ENCODE measurements around the gene ZBTB16. TPM values are rescaled to one million over a fixed set of nuclear protein-coding genes. Genes with fewer than 3 reads are reported as not detected.

Gene ZBTB16
- total and polyA plus RNA-seq, 2 donors (not counting 3 experiments of a cell fraction or from before 2014, with no cell fraction given): 9.8 to 20.3 TPM

DNA sequence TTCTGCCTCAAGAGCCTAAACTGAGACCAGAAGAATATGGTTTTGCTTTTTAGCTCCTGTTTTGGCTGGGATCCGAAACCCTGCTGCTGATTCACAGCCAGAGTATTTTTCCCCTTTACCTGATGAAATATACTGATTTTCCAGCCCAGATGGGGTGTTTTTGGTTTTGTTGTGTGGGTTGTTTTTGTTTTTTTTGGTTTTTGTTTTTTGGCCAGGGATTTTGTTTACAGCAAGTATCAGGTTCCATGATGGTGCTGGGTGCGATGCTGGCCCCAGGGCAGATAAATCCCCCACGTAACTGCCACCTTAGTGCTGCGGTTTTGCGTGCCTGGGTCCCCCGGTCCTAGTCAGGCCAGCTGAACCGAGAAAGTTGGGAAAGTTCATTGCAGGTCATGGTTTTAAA is 103.7 kb downstream of the ZBTB16 start:
- Histone ChIP-seq H3K27me3 (ENCODE audit: control insufficient read depth in 2 of 2, insufficient read depth in 2 of 2, low read length in 2 of 2) (no peaks in the 10 kb centered on the region), H4K20me1 (replicated peaks; ENCODE audit: control insufficient read depth, extremely low read depth, insufficient read depth, low read length) (no peaks in the 10 kb centered on the region), H2AFZ (ENCODE audit: low read depth, low read length) (no peak overlapping the region), H3K4me3 (replicated peaks in 1 of 3; ENCODE audit: insufficient read depth in 1 of 3, low read depth in 1 of 3, low read length in 3 of 3) (peak overlapping the region in 1 of 3 experiments; percentile 28), H3K4me1 (ENCODE audit: control insufficient read depth, extremely low read depth, insufficient read depth, low read length) (peaks cover 84% of the 10 kb centered on the region), H3K36me3 (ENCODE audit: control insufficient read depth in 2 of 2, extremely low read depth in 1 of 2, insufficient read depth in 2 of 2, low read length in 2 of 2) (no peaks in the 10 kb centered on the region), H3K9me1 (replicated peaks; ENCODE audit: control insufficient read depth, extremely low read depth, insufficient read depth, low read length) (no peaks in the 10 kb centered on the region), H3K27ac (ENCODE audit: insufficient read depth, low read depth, low read length) (peak overlapping the region; percentile 91), H3K4me2 (ENCODE audit: insufficient read depth, low read length) (peak overlapping the region; percentile 54), H3K9ac (replicated peaks; ENCODE audit: extremely low read depth, insufficient read depth, low read length) (peak overlapping the region; percentile 78), H3K9me3 (replicated peaks; ENCODE audit: control insufficient read depth, insufficient read depth, low read length) (no peaks in the 10 kb centered on the region), H3K79me2 (ENCODE audit: control insufficient read depth, insufficient read depth, low read length) (peaks cover 7% of the 10 kb centered on the region)
- dilution Hi-C loops (cut with MboI; ENCODE audit: extremely low pct_ligation_motif_present, low sequenced_read_pairs) (no loop called here), intact Hi-C loops (cut with micrococcal nuclease) (loop anchor here (1.0 to 10.0 kb wide), 3 partner anchors 82 to 778 kb away; partner anchors contain the start of genes ANKK1 and NNMT)
- FAIRE-seq: no peak
- CTCF ChIA-PET: interaction anchor here (0.6 to 2.4 kb wide), 13 partner anchors 8 to 135 kb away, joined by 3 to 16 read pairs (median 5); no protein-coding TSS in a partner anchor
- BruUV-seq (replicated peaks): TSS peak; percentile 29
- no peak for DNase-seq (ENCODE audit: low read depth, low spot score)
- POLR2A ChIA-PET: interaction anchor here (0.5 to 1.9 kb wide), 3 partner anchors 8 to 133 kb away, joined by 4 to 11 read pairs (median 4); partner anchors contain the start of gene NNMT
- no peak for TF ChIP-seq POLR2AphosphoS5 (IDR thresholded peaks at IDR 0.05; ENCODE audit: insufficient read depth, low read depth, low read length)
- TF ChIP-seq GATA2 (IDR thresholded peaks at IDR 0.05; ENCODE audit: insufficient read depth, insufficient read length, low read depth, low read length): no peak
- TF ChIP-seq FOS (IDR thresholded peaks at IDR 0.05; ENCODE audit: borderline replicate concordance, insufficient read depth, low read length): no peak
- TF ChIP-seq EZH2 (IDR thresholded peaks at IDR 0.05; ENCODE audit: borderline replicate concordance, low read depth, low read length, severe bottlenecking): no peak
- no peak for TF ChIP-seq JUN (IDR thresholded peaks at IDR 0.05; ENCODE audit: borderline replicate concordance, insufficient read depth, insufficient read length, low read depth)

- Histone ChIP-seq H3K79me2 (ENCODE audit: control insufficient read depth, insufficient read depth, low read length) (peaks cover 7% of the 10 kb centered on the region), H3K4me1 (ENCODE audit: control insufficient read depth, extremely low read depth, insufficient read depth, low read length) (peaks cover 83% of the 10 kb centered on the region), H3K27ac (ENCODE audit: insufficient read depth, low read depth, low read length) (peak overlapping the region; percentile 91), H2AFZ (ENCODE audit: low read depth, low read length) (peak overlapping the region; percentile 5), H3K36me3 (ENCODE audit: control insufficient read depth in 2 of 2, extremely low read depth in 1 of 2, insufficient read depth in 2 of 2, low read length in 2 of 2) (no peaks in the 10 kb centered on the region), H3K9ac (replicated peaks; ENCODE audit: extremely low read depth, insufficient read depth, low read length) (peak overlapping the region; percentile 78), H3K9me1 (replicated peaks; ENCODE audit: control insufficient read depth, extremely low read depth, insufficient read depth, low read length) (no peaks in the 10 kb centered on the region), H3K27me3 (ENCODE audit: control insufficient read depth in 2 of 2, insufficient read depth in 2 of 2, low read length in 2 of 2) (no peaks in the 10 kb centered on the region), H3K4me3 (replicated peaks in 1 of 3; ENCODE audit: insufficient read depth in 1 of 3, low read depth in 1 of 3, low read length in 3 of 3) (no peak overlapping the region), H3K4me2 (ENCODE audit: insufficient read depth, low read length) (peak overlapping the region; percentile 54), H4K20me1 (replicated peaks; ENCODE audit: control insufficient read depth, extremely low read depth, insufficient read depth, low read length) (no peaks in the 10 kb centered on the region), H3K9me3 (replicated peaks; ENCODE audit: control insufficient read depth, insufficient read depth, low read length) (no peaks in the 10 kb centered on the region)
- DNase-seq (ENCODE audit: low read depth, low spot score) (peak; percentile 21), FAIRE-seq (no peak)
- TF ChIP-seq POLR2AphosphoS5 (IDR thresholded peaks at IDR 0.05; ENCODE audit: insufficient read depth, low read depth, low read length): no peak
- no peak for TF ChIP-seq FOS (IDR thresholded peaks at IDR 0.05; ENCODE audit: borderline replicate concordance, insufficient read depth, low read length)
- no peak for TF ChIP-seq JUN (IDR thresholded peaks at IDR 0.05; ENCODE audit: borderline replicate concordance, insufficient read depth, insufficient read length, low read depth)
- TF ChIP-seq, protein P1, sequence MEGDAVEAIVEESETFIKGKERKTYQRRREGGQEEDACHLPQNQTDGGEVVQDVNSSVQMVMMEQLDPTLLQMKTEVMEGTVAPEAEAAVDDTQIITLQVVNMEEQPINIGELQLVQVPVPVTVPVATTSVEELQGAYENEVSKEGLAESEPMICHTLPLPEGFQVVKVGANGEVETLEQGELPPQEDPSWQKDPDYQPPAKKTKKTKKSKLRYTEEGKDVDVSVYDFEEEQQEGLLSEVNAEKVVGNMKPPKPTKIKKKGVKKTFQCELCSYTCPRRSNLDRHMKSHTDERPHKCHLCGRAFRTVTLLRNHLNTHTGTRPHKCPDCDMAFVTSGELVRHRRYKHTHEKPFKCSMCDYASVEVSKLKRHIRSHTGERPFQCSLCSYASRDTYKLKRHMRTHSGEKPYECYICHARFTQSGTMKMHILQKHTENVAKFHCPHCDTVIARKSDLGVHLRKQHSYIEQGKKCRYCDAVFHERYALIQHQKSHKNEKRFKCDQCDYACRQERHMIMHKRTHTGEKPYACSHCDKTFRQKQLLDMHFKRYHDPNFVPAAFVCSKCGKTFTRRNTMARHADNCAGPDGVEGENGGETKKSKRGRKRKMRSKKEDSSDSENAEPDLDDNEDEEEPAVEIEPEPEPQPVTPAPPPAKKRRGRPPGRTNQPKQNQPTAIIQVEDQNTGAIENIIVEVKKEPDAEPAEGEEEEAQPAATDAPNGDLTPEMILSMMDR (IDR thresholded peaks at IDR 0.05; ENCODE audit: extremely low read depth in 1 of 2, insufficient read depth in 1 of 2, low read depth in 1 of 2, low read length in 2 of 2): no peak
- no peak for TF ChIP-seq EZH2 (IDR thresholded peaks at IDR 0.05; ENCODE audit: borderline replicate concordance, low read depth, low read length, severe bottlenecking)
- TF ChIP-seq, protein P2, sequence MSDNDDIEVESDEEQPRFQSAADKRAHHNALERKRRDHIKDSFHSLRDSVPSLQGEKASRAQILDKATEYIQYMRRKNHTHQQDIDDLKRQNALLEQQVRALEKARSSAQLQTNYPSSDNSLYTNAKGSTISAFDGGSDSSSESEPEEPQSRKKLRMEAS (IDR thresholded peaks at IDR 0.05; ENCODE audit: insufficient read depth, insufficient read length): no peak
- no peak for TF ChIP-seq MYC (IDR thresholded peaks at IDR 0.05; ENCODE audit: low read depth, low read length)
- no peak for TF ChIP-seq GATA2 (IDR thresholded peaks at IDR 0.05; ENCODE audit: insufficient read depth, insufficient read length, low read depth, low read length)
- TF ChIP-seq POLR2A (IDR thresholded peaks at IDR 0.05; ENCODE audit: low read depth, low read length): no peak
- ChIA-PET POLR2A (interaction anchor here (0.6 to 1.9 kb wide), 2 partner anchors 15 to 118 kb away, joined by 3 to 11 read pairs; no protein-coding TSS in a partner anchor), CTCF (interaction anchor here (1.0 to 2.4 kb wide), 4 partner anchors 10 to 98 kb away, joined by 3 to 16 read pairs (median 6); no protein-coding TSS in a partner anchor)
- intact Hi-C loops (cut with micrococcal nuclease): loop anchor here (1.0 to 10.0 kb wide), 3 partner anchors 83 to 779 kb away; partner anchors contain the start of genes ANKK1 and NNMT
- no TSS peak for BruUV-seq (replicated peaks)
- dilution Hi-C loops (cut with MboI; ENCODE audit: extremely low pct_ligation_motif_present, low sequenced_read_pairs): no loop called here
These were observed 104.4 kb downstream of the ZBTB16 start for GRCh38 chr11:114163830-114164401.

Data from endothelial cell of umbilical vein (primary cell).